Stimulated activated CD8-positive, alpha-beta memory T cell treated with anti-CD3 and anti-CD28 coated beads, Interleukin-4, amount 100 ng/mL, for 48 hours (primary cell): ENCODE results near the gene CPSF4L.
A peak's percentile ranks its signal among the peaks of the same experiment; 100 is the strongest.
"Not testable (repeated sequence)": the region's sequence is repeated elsewhere in the genome, so short reads cannot be mapped to it uniquely, and the experiment has no call there.

Experiments
- DNase-seq: peaks from one replicate; pipeline ENCODE4 v3.0.0-alpha.2; 2020

CPSF4L gene

GRCh38 chr17:73267648-73268537 lies 6.2 kb upstream of the CPSF4L start:
- DNase-seq: no peak

- DNase-seq: no peak
These were observed 5.1 kb upstream of the CPSF4L start for GRCh38 chr17:73266796-73267195.

DNA sequence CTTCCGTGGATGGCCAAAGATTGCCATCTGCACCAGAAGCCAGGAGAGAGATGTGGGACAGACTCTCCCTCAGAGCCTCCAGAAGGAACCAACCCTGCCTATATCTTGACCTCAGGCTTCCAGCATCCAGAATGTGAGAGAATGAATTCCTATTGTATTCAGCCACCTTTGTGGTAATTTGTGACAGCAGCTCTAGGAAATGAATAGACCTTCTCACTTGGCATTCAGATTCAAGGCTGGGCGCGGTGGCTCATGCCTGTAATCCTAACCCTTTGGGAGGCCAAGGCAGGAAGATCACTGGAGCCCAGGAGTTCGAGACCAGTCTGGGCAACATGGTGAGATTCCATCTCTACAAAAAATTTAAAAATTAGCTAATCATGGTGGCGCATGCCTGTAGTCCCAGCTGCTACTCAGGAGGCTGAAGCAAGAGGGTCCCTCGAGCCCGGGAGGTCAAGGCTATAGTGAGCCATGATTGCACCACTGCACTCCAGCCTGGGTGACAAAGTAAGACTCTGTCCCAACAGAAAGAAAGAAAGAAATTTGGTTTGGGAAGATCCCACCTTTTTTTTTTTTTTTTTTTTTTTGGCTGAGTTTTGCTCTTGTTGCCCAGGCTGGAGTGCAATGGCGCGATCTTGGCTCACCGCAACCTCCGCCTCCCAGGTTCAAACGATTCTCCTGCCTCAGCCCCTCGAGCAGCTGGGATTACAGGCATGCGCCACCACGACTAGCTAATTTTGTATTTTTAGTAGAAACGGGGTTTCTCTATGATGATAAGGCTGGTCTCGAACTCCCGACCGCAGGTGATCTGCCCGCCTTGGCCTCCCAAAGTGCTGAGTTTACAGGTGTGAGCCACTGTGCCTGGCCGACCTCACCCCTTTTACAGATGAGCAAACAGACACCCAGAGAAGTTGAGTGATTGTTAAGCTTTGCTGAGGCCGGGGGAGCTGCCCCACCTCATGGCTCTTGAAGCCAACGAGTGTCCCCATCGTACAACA lies 4.3 kb upstream of the CPSF4L start:
- no peak for DNase-seq

DNA sequence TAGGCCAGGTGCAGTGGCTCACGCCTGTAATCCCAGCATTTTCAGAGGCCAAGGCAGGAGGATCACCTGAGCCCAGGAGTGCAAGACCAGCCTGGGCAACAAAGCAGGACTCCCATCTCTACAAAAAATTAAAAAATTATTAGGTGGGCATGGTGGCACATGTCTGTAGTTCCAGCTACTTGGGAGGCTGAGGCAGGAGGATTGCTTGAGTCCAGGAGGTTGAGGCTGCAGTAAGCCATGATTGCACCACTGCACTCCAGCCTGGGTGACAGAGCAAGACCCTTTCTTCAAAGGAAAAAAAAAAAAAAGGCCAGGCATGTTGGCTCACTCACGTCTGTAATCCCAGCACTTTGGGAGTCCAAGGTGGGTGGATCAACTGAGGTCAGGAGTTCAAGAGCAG lies 2.8 kb upstream of the CPSF4L start:
- not testable (repeated sequence) for DNase-seq

- no peak for DNase-seq
These were observed 1.3 kb upstream of the CPSF4L start for GRCh38 chr17:73262676-73263642.

DNA sequence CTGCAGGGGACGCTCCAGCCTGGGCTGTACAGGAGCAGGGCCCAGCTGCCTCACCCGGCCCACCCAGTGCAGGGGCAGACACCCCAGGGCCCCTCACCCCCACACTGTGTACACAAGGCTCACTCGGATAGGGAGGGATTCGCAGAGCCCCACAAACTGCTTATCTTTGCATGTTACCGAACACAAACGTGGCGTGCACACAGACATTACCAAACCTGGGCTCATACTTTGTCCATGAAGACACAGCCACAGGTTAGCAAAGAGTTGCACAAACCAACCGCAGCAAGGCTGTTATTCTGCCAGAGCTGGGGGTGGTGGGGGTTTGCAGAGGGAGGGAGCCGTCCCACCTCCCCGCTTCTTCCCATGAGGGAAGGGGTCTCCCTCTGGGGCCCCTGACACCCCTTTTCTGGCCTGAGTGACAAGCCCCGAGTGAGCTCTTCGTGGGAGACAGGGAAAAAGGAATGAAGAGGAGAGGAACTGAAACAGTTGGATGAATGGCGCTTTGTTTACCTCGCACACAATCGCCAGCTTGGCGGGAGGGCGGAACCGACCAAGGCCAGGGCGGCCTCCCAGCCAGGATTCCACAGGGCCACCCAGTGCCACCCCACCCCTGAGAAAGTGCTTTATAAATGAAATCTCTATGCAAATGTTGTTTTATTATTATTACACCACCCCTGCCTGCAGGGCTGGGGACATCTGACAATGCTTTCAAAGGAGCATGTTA lies 434 bp upstream of the CPSF4L start:
- DNase-seq: no peak

DNA sequence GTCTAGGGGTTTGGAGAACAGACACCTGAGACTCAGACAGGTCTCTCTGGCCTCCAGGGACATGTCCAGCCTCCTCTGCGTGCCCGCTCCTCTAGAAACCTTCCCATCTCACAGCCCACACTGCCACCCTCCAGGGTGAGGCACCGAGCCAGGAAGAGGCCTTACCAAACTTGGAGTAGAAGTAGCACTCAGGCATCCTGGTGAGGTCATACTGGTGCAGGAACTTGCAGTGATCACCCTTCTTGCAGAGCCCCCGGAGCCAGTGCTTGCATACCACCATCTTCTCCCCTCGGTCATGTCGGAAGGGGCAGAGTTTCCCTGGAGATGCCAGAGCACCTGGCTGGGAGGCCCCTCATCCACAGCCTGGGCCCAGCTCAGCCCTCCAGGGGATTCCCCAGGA lies 4.2 kb downstream of the CPSF4L start:
- DNase-seq: no peak

GRCh38 chr17:73256220-73256619 lies 5.5 kb downstream of the CPSF4L start:
- no peak for DNase-seq

- peak; percentile 79 for DNase-seq
These were observed 6.0 kb downstream of the CPSF4L start for GRCh38 chr17:73255671-73256181.

GRCh38 chr17:73251871-73252270 lies 9.8 kb downstream of the CPSF4L start:
- no peak for DNase-seq

- DNase-seq: no peak
These were observed 10.6 kb downstream of the CPSF4L start for GRCh38 chr17:73250851-73251640.

- DNase-seq: no peak
These were observed 12.0 kb downstream of the CPSF4L start for GRCh38 chr17:73249700-73250099.

DNA sequence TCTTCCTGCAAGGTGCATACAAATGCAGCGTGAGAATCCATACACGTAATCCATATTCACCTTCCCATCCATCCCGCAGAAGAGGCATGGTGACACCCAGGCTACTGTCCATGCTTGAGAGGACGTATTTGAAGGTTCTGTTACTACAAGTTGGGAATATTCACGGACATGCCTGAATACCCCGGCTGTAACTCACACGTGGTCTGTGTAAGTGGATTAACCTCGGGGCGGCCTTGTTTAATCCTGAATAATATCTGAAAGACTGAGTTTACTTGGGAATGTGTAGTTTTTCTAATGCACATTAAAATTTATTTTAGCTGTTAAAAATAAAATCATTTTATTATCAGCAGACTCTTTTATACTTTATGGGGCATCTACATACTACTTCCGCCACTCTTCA lies 13.1 kb downstream of the CPSF4L start:
- no peak for DNase-seq

DNA sequence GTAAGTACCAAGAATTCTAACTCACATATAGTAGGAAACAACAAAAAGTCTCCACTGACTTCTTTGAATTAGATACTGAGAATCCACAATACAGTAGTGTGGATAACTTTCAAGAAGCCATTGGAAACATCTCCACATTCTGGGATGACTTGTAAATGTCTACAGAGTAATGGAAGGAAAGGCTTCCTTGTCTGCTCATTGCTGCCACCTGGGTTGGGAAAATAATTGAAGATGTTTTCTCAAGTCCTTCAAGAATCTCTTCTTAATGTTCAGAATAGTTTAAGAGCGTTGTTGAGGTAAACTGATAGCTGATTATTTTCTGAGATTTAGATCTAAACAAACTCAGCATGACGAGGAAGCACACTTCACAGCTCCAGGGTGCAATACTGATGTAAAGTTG lies 14.0 kb downstream of the CPSF4L start:
- DNase-seq: no peak

DNA sequence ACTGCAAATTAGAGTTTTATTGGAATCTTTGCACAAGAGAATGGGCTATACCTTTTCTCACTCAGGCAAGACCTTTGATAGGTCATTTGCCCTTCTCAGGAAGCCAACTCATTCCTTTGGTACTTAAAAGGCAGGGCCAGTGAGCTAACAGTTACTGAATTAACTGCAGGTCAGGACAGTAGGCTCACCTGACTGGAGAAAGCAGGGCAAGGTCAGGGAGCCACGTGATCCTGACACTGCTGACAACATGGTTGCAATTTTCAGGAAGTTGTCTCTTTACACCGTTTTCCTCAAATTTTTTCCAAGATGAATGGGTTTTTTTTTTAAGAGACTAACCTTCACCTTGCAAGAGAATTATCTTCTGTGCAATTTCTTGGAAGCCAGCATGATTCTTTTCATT lies 21.1 kb downstream of the CPSF4L start:
- no peak for DNase-seq

GRCh38 chr17:73237714-73238113 lies 24.0 kb downstream of the CPSF4L start:
- no peak for DNase-seq

GRCh38 chr17:73234736-73235135 lies 26.9 kb downstream of the CPSF4L start:
- DNase-seq: no peak

DNA sequence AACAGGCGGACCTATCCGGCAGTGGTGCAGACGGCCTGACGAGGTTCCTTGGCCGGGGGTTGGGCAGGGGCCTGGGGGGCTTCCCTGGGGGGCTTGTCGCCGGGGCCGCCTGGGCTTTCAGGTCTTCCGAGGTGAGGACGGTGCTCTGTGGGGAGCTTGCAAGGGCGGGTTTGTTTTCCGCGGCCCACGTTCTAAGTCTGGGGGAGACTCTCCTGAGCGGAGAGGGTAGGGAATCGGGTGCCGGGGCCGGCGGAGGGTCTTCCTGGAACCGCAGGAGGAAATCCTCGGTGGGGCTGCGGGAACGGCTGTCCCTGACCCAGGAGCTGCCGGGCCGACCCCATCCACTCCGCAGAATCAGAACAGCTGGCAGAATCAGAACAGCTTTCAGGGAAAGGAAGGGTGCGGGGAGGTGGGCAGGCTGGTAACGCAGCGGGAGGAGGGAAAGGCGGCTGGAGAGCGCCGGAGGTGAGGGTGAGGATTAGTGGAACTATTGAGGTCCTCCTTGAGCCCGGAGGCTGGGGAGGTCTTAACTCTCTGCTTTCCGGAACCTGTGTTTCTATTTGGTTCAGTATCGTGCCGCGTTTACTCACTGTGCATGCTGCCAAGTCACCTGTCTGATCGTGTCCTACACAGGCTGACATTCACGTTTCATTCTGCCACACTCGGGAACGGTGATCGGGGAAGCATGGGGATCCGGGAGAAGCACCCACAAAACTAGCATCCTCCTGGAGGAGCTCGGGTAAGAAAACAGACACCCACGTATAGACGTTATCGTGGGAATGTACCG lies 28.9 kb downstream of the CPSF4L start:
- peak; percentile 53 for DNase-seq

DNA sequence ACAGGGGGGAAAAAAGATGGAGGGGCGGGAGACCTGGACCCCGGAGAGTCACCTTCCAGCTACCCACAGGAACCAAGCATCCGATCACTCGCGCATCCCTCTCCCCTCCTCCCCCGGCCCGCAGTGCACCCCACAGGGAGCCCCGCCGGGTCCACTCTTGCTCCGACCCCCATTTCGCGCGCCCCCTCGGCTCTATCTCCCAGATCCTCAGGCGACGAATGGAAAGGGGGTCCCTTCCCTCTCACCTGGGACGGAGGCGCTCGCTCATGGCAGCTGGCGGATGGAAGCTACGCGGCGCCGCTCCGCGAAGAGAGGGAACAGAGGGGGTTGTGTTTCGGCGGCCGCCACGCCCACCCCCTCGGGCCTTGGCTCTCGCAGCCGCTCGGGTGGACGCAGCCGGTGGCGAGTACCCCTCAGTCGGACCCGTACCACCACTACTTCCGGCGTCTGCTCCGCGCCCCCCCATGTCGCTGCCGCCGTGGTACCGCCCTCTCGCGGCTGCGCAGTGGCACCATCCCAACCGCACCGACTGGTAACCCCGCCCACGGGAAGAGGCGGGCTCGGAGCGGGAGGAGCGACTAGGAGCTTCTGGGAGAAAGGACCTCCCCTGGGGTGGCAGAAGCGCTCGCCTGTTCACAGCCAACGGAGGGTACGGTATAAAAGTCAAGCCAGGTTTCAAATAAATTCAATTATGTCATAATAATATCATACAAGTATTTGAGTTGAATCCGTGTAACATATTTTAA lies 29.7 kb downstream of the CPSF4L start:
- DNase-seq: peak; percentile 98
